HepG2 (cell line): Measurements from ENCODE around the gene COL18A1.

ENCODE experiments used
- EZH2 ChIP-seq: conservative IDR thresholded peaks from 2 replicates; pipeline ENCODE4 v1.6.1; 2012; ENCODE audit warnings: mild to moderate bottlenecking, low read depth, low read length, moderate library complexity
- ZNF34 ChIP-seq: sonication (generic); formaldehyde crosslinking; IDR thresholded peaks from 2 replicates; pipeline ENCODE4 v1.4.0; 2020; ENCODE audit warnings: mild to moderate bottlenecking, missing genetic modification reagents, borderline replicate concordance

- no peak for TF ChIP-seq EZH2
- no peak for TF ChIP-seq ZNF34 (CRISPR knock-in tag)
Observed at GRCh38 chr21:45365608-45366241, 39.2 kb upstream of the COL18A1 start.
